ENCODE data around the gene KRT6C. TPM values are rescaled to one million over a fixed set of nuclear protein-coding genes. Genes with fewer than 3 reads are reported as not detected.
"Not testable (repeated sequence)": the region's sequence is repeated elsewhere in the genome, so short reads cannot be mapped to it uniquely, and the experiment has no call there.

KRT6C gene
- total RNA-seq, 1 donor from 2014 or later: not detected

GRCh38 chr12:52458861-52459260 is 14.7 kb downstream of the KRT6C start:
- no peaks in the 10 kb centered on the region for H3K9me3 ChIP-seq

GRCh38 chr12:52455821-52456220 is 17.8 kb downstream of the KRT6C start:
- Histone ChIP-seq H3K9me3 (no peaks in the 10 kb centered on the region), H3K4me3 (no peak overlapping the region), H3K36me3 (no peaks in the 10 kb centered on the region), H3K4me1 (no peaks in the 10 kb centered on the region), H3K27me3 (no peaks in the 10 kb centered on the region), H3K27ac (no peak overlapping the region)
- no peak for TF ChIP-seq CTCF (IDR thresholded peaks at IDR 0.05)
- intact Hi-C loops (cut with DNase I): no loop called here
- DNase-seq (ENCODE audit: low spot score in 2 of 2): no peak

More at GRCh38 chr12:52458861-52459260, 14.7 kb downstream of the KRT6C start:
- intact Hi-C loops (cut with DNase I): no loop called here
- Histone ChIP-seq H3K4me3 (no peak overlapping the region), H3K4me1 (no peaks in the 10 kb centered on the region), H3K36me3 (no peaks in the 10 kb centered on the region), H3K27ac (no peak overlapping the region), H3K27me3 (no peaks in the 10 kb centered on the region)
- TF ChIP-seq CTCF (IDR thresholded peaks at IDR 0.05): no peak
- DNase-seq (ENCODE audit: low spot score in 2 of 2): no peak

GRCh38 chr12:52454411-52455201 is 19.0 kb downstream of the KRT6C start:
- H3K27ac ChIP-seq: no peak overlapping the region
- intact Hi-C loops (cut with DNase I): no loop called here

GRCh38 chr12:52452101-52452500 is 21.5 kb downstream of the KRT6C start, which contains the start of gene KRT6B:
Gene KRT6B (minus strand): TSS chr12:52452146. CDS start chr12:52452078, 68 bp downstream.
- DNase-seq (ENCODE audit: low spot score in 2 of 2): no peak
- Histone ChIP-seq H3K4me3 (no peak within 1 kb of the TSS), H3K27ac (no peak within 1 kb of the TSS), H3K36me3 (no peaks in the 10 kb centered on the region), H3K27me3 (no peaks in the 10 kb centered on the region), H3K4me1 (no peaks in the 10 kb centered on the region), H3K9me3 (no peaks in the 10 kb centered on the region)
- no peak for TF ChIP-seq CTCF (IDR thresholded peaks at IDR 0.05)
- intact Hi-C loops (cut with DNase I): no loop called here

More at GRCh38 chr12:52454411-52455201, 19.0 kb downstream of the KRT6C start:
- no peak for DNase-seq (ENCODE audit: low spot score in 2 of 2)
- no peak for TF ChIP-seq CTCF (IDR thresholded peaks at IDR 0.05)
- Histone ChIP-seq H3K4me1 (no peaks in the 10 kb centered on the region), H3K27me3 (no peaks in the 10 kb centered on the region), H3K36me3 (no peaks in the 10 kb centered on the region), H3K9me3 (no peaks in the 10 kb centered on the region), H3K4me3 (no peak overlapping the region)

GRCh38 chr12:52448228-52448627 is 25.4 kb downstream of the KRT6C start:
- Histone ChIP-seq H3K27me3 (no peaks in the 10 kb centered on the region), H3K4me1 (no peaks in the 10 kb centered on the region), H3K27ac (no peak overlapping the region), H3K9me3 (no peaks in the 10 kb centered on the region), H3K36me3 (no peaks in the 10 kb centered on the region), H3K4me3 (no peak overlapping the region)
- intact Hi-C loops (cut with DNase I): no loop called here
- no peak for TF ChIP-seq CTCF (IDR thresholded peaks at IDR 0.05)
- DNase-seq (ENCODE audit: low spot score in 2 of 2): no peak

- H3K4me1 ChIP-seq; intact Hi-C loops (cut with DNase I); H3K27ac ChIP-seq; DNase-seq (ENCODE audit: low spot score in 2 of 2); H3K36me3 ChIP-seq; H3K27me3 ChIP-seq; H3K4me3 ChIP-seq; H3K9me3 ChIP-seq: not testable (repeated sequence)
Observed at GRCh38 chr12:52447196-52447595, 26.4 kb downstream of the KRT6C start.

Data from ascending aorta (tissue), 2 donors.